Jurkat, Clone E6-1 (cell line): Measurements from ENCODE around the gene LGALS3.

Experiments
- DNase-seq: peaks from one replicate; pipeline ENCODE4 v3.0.0-alpha.2; 2011; ENCODE audit warnings: low read depth, low spot score
- H3K4me3 ChIP-seq: 2 replicates; pipeline ENCODE4 v1.5.1; 2011; ENCODE audit warnings: mild to moderate bottlenecking, low read length, control low read depth, moderate library complexity

Gene LGALS3

DNA sequence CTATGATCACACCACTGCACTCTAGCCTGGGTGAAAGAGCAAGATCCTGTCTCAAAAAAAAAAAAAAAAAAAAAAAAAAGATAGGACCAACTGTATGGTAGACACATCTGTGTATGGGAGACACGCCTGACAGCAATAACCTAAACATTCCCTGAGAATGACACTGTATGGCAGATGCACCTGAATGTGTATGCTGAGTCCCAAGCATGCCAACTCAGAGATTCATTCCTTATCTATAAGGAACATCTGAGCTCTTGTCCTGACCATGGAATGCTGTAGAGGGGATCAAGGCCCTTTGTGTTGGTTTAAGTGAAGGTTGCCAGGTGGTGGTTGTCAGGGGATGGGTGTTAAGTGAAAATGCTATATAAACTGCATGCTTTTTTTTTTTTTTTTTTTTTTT, 19.2 kb upstream of the LGALS3 start:
- no peak overlapping the region for H3K4me3 ChIP-seq
- DNase-seq: no peak

DNA sequence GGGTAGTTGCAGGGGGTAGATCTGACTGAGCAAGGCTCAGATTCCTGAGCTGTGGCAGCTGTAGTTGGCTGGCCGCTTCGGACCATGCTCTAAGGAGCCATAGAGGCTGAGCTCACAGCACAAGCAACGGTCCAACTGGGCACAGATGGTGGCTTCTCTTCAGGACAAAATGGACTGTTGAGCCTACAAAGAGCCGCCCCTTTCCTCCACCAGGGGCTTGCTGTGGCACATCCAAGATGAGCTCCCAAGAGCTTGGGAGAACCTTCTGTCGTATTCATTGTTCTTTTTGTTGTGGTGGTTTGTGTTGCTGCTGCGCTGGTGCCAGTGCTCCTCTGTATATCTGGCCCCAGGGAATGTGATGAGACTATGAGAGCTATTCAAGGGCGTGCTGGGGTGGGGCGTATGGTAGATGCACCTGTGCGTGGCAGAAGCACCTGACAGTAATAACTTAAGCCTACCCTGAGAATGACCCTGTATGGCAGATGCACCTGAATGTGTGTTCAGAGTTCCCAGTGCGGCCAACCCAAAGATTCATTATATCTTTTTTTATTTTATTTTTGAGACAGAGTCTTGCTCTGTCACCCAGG, 17.8 kb upstream of the LGALS3 start:
- no peak overlapping the region for H3K4me3 ChIP-seq
- no peak for DNase-seq

DNA sequence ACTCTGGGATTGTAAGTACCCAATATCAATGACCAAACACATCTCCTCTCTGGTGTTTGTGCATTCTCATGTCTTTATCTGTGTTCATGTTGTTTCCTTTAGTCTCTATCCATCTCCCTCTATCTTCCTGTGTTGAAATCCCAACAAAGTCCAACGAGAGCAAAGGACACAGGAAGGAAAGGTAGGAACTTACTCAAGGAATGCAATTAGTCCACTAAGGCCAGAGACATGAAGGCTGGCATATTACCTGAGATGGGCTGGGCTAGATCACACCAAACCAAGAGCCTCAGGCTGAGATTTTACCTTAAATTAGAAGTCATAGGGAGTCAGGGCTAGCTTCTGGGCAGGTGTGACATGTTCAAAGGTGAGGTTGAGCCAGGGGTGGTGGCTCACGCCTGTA, 14.3 kb upstream of the LGALS3 start:
- no peak overlapping the region for H3K4me3 ChIP-seq
- no peak for DNase-seq

DNA sequence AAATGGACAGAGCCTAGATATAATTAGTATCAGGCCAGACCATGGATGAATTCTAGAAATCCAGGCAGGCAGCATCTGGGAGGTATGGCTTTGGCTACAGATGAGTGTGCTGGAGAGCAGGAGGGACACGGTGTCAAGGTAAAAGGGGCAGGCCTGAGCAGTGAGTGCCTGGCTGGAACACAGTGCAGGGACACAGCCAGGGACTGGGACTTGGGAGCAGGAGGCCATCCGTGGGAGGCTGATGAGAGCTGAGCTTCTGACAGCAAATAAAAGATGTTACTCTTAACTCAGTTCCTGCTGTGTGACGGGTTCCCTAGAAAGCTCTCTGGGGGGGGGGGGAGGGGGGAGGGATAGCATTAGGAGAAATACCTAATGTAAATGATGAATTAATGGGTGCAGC, 13.6 kb upstream of the LGALS3 start:
- H3K4me3 ChIP-seq: no peak overlapping the region
- DNase-seq: no peak

GRCh38 chr14:55115861-55116245, 13.2 kb upstream of the LGALS3 start:
- no peak for DNase-seq
- no peak overlapping the region for H3K4me3 ChIP-seq

DNA sequence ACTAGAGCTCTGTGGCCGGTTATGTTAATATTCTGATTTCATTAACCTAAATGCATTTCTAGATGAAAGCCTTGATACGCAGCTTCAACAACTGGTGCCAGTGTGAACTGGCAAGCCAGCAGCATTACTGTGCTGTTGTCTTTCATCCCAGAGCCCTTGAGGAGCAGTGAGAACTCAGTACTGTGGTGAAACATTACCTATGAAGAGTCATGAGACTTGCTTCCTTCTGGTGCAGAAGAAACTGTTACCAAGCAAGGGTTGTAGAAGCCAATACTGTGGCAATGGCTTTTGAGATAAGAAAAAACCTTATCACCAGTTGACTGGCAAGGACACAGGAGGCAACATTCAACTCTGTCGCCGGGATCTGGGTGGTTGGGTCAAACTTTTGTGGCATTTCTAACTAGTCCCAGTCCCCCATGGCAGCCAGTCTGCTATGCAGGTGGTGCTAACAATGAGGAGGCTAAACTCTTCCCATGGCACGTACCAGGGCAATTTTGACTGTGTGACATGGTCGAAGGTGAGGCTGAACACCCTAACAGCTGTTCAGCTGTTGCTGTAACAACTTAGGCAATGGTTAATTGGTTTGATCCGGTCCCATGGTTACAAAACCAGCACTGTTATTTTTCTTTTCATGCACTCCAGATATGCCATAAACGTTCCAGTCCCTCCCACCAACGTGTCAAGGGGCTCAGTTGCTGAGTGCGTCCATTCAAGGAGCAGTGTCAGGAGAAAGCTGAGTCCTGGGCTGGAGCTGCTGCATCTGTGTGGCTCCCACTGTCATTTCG, 12.6 kb upstream of the LGALS3 start:
- no peak overlapping the region for H3K4me3 ChIP-seq
- DNase-seq: no peak

DNA sequence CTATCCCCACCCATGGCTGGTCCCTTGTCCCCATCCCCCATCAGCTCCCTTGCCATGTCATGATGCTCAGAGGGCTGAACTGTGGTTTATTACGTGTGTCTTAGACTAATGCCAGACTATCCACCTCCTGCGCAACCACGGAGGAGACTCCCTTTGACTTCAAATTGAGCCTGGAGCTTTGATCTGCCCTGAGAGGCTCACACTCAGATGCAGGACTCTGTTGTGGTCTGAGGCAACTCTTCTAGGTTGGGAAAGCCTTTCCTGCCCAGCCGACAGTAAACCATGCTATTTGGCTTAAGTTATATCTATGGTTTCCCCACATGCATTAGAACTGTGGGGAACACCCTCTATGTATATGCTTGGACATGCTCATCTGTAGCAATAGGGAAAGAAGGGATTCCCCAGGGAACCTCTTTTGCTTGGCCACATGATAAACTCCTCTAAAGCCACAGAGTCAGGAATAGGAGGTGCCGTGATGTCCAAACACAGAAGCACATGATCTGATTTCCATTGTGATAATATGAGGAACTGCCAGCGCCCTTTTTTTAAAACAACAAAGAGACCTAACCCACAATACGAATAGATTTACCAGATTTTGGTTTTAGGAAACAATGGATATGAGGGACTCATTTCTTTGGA, 11.1 kb upstream of the LGALS3 start:
- DNase-seq: peak; percentile 37
- H3K4me3 ChIP-seq: no peak overlapping the region

DNA sequence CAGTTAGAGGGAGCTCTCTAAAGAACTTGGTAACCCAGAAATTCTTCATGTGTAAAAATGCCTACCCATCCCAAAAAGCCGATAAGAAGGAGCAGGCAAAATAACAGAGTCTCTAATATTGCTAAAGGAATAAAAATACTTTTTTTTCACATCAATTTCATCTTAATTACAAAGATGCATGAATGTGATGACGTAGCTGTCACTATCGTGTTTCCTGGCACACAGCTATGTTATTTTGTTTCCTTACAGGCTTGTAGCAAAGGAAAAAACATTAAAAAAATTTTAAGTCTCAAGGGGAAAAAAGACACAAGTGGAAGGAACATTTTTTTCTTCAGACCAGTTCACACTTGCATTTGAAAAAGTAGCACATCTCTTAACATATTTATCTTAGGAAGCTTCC, 10.3 kb upstream of the LGALS3 start:
- no peak for DNase-seq
- no peak overlapping the region for H3K4me3 ChIP-seq

DNA sequence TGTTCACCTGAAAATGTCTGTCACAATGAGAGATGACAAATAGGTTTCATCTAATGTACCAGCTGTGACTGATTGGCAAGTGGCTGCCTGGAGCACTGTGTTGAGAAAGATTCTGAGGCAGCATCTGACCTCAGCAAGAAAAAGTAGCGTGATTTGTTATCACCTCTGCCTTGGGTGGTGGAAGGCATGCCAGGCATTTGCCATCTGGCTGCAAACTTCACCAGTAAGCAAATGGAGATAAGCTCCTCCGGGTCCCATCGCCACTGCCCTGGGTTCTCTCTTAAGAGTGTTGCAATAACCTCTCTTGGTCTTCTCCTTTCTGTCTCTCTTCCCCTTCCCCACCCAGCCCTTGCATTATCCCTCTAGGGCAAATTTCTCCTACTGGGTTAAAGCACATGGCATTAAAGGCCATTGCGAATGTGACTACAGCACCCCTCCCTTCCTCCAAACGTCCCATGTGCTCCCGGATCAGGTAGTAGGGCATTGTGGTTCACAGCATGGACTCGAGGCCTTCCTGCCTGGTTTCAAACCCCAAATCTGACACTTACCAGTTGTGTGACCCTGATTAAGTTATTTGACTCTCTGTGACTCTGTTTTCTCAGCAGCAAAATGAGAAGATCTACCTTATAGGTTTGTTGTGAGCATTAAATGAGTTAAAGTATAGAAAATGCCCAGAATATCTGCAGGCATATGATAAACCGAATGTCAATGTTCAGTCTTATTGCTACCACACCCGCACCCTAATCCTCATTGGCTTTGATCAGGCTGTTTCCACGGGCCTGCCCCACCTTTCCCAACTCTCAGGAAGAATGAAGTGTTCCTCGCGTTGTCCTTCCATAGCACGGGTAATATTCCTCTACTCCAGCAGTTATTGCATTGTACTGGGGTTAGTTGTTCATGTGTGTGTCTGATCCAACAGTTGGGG, 8.2 kb upstream of the LGALS3 start:
- DNase-seq: no peak
- no peak overlapping the region for H3K4me3 ChIP-seq

- no peak overlapping the region for H3K4me3 ChIP-seq
- DNase-seq: no peak
Measured at GRCh38 chr14:55121628-55122439, 7.2 kb upstream of the LGALS3 start.

DNA sequence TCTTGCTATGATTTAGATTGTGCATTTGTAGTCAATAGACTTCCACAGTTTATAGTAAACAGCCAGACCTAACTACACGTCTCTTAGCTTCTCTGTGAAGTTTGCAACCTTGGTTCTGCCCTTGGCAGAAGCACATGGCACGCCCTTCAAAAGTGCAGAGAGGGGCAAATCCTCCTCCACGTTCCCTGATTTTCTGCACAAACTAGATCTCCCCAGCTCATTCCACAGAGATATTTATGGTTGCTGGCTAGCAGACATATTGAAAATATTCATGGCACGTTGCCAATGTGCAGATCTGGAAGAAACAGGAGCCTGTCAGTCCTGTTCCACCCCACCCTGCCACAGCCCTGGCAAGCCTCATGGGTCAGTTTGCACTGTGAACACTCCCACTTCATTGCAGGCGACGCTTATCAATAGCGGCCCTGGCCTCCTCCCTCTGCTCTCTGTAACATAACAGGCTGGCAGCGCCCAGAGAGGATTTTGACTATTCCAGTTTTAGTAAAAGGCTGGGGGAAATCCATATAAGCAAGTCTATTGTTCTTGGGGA, 6.5 kb upstream of the LGALS3 start:
- no peak for DNase-seq
- H3K4me3 ChIP-seq: no peak overlapping the region

DNA sequence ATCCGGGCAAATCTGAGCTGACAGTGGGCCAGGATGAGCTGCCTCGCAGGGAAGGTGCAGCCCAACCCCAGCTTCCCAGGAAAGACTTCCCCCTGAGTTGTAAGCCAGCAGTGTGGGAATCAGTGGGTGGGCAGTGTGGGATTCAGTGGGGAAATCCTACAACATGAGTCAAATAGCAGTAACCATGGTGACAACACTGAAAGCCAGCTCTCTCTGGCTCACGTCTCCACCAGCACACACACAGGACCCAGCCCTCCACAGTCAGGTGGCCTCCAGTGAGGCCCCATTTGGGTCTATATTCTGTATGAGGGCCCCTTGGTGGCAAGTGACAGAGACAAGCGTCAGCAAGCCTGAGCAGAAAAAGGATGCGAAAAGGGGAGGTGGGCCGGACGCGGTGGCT, 6.0 kb upstream of the LGALS3 start:
- no peak for DNase-seq
- H3K4me3 ChIP-seq: no peak overlapping the region

DNA sequence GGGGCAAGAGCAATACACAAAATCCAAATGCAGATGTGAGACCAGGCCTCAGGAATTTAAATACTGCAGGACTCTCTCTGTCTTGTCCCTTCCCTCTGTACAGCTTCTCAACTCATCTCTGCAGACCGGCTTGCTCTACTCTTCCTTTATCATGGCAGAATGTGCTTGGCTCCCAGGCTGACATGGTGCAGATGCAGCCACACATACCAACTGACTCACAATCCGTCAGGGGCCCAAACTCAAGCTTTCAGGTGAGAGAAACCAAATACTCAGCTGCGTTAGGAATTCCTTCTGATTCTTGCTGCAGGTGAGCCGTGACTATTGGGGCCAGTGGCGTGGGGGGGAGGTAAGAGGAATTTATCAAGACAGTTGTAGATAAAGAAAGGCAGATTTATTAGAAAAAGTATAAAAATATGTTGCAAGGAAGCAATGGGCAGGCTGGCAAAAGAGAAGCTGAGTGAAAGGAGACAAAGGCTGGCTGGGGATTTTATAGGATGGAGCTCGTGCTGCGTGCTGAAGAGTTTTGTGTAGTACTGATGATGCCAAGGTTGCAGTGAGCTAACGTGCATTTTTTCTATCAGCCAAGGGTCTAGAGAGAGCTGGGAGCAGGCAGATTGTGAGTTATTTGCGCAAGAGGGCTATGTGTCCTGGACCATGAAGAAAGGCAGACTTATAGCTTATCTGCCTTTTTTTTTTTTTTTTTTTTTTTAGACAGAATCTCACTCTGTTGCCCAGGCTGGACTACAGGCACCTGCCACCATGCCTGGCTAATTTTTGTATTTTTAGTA, 5.0 kb upstream of the LGALS3 start:
- H3K4me3 ChIP-seq: no peak overlapping the region
- no peak for DNase-seq

DNA sequence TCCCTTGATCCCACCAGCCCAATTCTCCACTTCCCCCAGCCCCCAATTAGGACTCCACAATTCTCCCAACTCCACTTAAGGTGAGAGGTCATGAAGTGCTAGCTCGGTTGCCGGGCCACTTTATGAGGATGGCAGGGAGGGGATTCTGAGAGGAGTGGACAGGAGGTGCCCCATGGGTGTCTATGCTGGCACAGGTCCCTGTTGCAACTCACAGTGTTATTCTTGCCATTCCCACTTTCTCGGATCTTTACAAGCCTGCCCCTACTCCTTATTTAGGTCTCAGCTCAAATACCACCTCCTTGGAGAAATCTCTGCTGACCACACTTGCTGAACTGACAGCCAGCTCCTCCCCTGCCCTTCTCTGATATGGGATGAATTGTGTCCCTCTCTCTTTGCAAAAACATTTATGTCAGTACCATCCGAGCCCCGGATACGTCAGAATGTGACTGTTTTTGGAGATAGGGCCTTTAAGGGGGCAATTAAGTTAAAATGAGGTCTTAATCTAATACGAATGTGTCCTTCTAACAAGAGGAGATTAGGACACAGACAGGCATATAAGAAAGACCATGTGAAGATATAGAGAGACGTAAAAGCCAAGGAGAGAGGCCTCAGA, 4.2 kb upstream of the LGALS3 start:
- no peak for DNase-seq
- no peak overlapping the region for H3K4me3 ChIP-seq

DNA sequence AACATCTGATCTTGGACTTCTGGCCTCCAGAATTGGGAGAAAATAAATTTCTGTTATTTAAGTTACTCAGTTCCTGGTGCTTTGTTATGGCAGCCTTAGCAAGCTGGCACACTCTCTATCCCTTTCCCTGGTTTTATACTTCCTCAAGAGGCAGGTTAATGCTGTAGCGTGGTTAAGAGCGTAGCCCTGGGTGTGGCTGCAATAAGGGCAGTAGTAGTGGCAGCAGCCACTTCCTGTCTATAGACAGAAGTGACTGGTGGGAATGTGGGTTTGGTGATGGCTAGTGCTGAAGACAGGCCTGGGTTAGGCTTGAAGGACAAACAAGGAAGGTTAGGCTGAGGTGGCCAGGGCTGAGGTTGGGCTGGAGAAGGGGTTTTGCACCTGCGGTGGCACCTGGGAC, 3.6 kb upstream of the LGALS3 start:
- no peak overlapping the region for H3K4me3 ChIP-seq
- DNase-seq: no peak

- DNase-seq: no peak
- H3K4me3 ChIP-seq: no peak overlapping the region
Measured at GRCh38 chr14:55126034-55126433, 3.0 kb upstream of the LGALS3 start.

DNA sequence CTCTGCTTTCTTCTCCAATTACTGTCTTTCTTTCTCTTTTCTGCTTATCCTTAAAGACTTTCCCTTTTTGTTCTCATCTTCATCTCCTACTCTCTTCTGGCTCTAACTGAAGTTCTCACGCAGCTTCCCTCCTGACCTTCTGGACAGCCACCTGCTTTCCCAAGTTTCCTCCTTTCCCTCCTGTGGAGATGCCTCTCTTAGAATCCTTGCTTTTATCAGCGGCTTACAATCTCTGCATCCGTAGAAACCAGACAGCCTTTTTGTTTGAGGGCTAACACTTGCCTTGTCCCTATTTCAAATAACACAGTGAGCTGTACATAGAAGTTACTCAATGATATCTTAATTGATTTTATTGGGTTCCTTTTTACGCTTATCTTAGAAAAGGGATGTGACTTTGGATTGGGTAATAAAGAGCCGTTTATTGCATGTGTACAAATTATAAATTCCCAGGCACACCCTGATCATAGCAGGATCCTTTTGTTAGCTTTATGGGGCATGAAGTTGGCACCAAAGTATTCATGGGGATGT, 2.1 kb upstream of the LGALS3 start:
- no peak for DNase-seq
- H3K4me3 ChIP-seq: no peak overlapping the region
